ENCODE measurements around the gene GSS.

DNA sequence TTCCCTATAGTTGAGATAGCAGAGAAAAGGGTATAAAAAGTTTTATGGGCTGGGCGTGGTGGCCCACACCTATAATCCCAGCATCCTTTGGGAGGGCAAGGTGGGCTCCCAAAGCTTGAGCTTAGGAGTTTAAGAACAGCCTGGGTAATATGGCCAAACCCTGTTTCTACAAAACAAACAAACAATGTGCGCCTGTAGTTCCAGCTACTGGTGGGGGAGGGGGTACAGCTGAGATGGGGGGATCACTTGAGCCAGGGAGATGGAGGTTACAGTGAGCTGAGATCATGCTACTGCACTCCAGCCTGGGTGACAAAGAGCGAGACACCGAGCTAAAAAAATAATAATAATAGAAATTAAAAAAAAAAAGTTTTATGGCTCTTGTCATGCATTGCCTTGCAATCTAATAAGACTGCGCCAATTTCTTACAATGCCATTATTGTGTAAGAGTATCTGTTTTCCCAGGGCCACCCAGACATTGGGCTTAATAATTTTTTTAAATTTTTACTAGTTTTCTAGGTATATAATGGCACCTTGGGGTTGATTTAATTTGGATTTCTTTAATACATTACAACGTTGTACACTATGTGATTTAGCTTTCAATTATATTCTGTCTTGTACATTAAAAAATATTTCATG, 75.3 kb downstream of the GSS start:
- TF ChIP-seq, protein P1, sequence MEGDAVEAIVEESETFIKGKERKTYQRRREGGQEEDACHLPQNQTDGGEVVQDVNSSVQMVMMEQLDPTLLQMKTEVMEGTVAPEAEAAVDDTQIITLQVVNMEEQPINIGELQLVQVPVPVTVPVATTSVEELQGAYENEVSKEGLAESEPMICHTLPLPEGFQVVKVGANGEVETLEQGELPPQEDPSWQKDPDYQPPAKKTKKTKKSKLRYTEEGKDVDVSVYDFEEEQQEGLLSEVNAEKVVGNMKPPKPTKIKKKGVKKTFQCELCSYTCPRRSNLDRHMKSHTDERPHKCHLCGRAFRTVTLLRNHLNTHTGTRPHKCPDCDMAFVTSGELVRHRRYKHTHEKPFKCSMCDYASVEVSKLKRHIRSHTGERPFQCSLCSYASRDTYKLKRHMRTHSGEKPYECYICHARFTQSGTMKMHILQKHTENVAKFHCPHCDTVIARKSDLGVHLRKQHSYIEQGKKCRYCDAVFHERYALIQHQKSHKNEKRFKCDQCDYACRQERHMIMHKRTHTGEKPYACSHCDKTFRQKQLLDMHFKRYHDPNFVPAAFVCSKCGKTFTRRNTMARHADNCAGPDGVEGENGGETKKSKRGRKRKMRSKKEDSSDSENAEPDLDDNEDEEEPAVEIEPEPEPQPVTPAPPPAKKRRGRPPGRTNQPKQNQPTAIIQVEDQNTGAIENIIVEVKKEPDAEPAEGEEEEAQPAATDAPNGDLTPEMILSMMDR (IDR thresholded peaks at IDR 0.05), result no peak
- no peak for TF ChIP-seq POLR2A (IDR thresholded peaks at IDR 0.05)
- TF ChIP-seq POLR2AphosphoS5 (IDR thresholded peaks at IDR 0.05; ENCODE audit: insufficient read depth in 1 of 2, low read depth in 1 of 2), result no peak
